Suprapubic skin (tissue), 4 donors: ENCODE results near the gene PPFIA4. TPM values are rescaled to one million over a fixed set of nuclear protein-coding genes. Genes with fewer than 3 reads are reported as not detected.

Source experiments
- DNase-seq, 2 donors: peaks; one replicate each; pipeline ENCODE4 v3.0.0-alpha.2; 2019; ENCODE audit warnings: low spot score in 2 of 2
- H3K27ac ChIP-seq: fragments of 200-600 bp; sonication (generic); one replicate; pipeline ENCODE4 v1.5.1; 2019
- H3K27me3 ChIP-seq: fragments of 200-600 bp; sonication (generic); one replicate; pipeline ENCODE4 v1.5.1; 2019
- H3K36me3 ChIP-seq: fragments of 200-600 bp; sonication (generic); one replicate; pipeline ENCODE4 v1.5.1; 2019
- H3K4me1 ChIP-seq: fragments of 200-600 bp; sonication (generic); one replicate; pipeline ENCODE4 v1.5.1; 2019
- H3K4me3 ChIP-seq: fragments of 200-600 bp; sonication (generic); one replicate; pipeline ENCODE4 v1.5.1; 2019; ENCODE audit warnings: mild to moderate bottlenecking
- H3K9me3 ChIP-seq: fragments of 200-600 bp; sonication (generic); one replicate; pipeline ENCODE4 v1.5.1; 2019
- EP300 ChIP-seq: sonication (generic); formaldehyde crosslinking; IDR thresholded peaks from one replicate; pipeline ENCODE4 v1.6.1; 2017; ENCODE audit warnings: antibody characterized with exemption
- POLR2A ChIP-seq, 2 donors: fragments of 450-650 bp; IDR thresholded peaks; one replicate each; pipeline ENCODE4 v1.6.1; 2017; ENCODE audit warnings: antibody characterized with exemption in 2 of 2, mild to moderate bottlenecking in 2 of 2, moderate library complexity in 2 of 2
- POLR2AphosphoS5 ChIP-seq, 3 donors: sonication (generic); formaldehyde crosslinking; IDR thresholded peaks; one replicate each; pipeline ENCODE4 v1.6.1; 2017; ENCODE audit warnings: antibody characterized with exemption in 3 of 3
- WGBS: methylation state at CpG from one replicate; pipeline ENCODE4 v1.1.5; 2018; 5-methylcytosine and 5-hydroxymethylcytosine counted together
- total RNA-seq, 4 donors: library from RNA; depleted of rRNA; stranded (reverse); fragments of >200 nt; gene quantifications; one replicate each; pipeline ENCODE4 v1.1.0, GENCODE V29; 2016
- TF ChIP-seq, protein P1 (sequence below), 2 donors: fragments of 200-600 bp in 1 of 2; fragments of 450-650 bp in 1 of 2; sonication (generic) in 1 of 2; IDR thresholded peaks; one replicate each; pipeline ENCODE4 v1.5.1; 2016 to 2019; ENCODE audit warnings: antibody characterized with exemption in 2 of 2, mild to moderate bottlenecking in 1 of 2, moderate library complexity in 1 of 2

PPFIA4 gene
- total RNA-seq, 4 donors from 2014 or later, result 0.26 to 38.7 (median 1.5) TPM

DNA sequence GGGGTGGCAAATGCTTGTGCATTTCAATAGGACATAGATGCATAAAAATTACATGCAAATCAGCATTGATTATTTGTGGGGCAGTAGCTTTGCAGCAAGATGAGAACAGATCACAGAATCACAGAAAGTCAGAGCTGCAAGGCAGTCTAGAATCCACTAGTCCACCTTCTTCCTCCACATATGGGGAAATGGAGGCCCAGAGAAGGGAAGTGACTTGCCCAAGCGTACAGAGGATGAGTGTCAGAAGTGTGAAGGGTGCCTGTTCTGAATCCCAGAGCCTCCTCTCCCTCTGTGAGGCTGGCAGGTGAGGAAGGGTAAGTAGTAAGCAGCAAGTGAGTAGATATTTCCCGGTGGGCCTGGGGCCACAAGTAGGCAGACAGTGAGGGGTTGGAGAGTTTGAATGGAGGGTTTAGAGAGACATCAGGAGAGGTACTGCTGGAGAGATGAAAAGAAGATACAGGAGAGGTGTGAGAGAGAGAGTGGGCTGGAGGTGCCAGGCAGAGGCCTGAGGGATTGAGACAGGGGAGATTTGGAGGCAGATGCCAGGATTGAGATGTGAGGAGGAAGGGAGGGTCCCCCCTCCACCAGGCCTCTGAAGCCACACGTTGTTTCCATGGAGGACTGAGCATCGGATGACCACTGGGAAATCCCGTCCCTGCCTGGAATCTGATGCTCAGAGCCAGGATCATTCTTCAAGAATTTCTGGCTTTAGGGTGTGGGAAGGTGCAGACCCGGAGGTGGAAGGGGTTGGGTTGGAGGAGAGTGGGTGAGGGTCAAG is 64.3 kb downstream of the PPFIA4 start:
- DNase-seq, result peak in 1 of 2 donors; percentile 55
- Histone ChIP-seq H3K36me3 (no peaks in the 10 kb centered on the region), H3K27ac (no peak overlapping the region), H3K27me3 (no peaks in the 10 kb centered on the region), H3K4me3 (no peak overlapping the region), H3K9me3 (peaks cover 12% of the 10 kb centered on the region), H3K4me1 (no peaks in the 10 kb centered on the region)
- TF ChIP-seq POLR2AphosphoS5 (IDR thresholded peaks at IDR 0.05) (no peak), EP300 (no peak), POLR2A (IDR thresholded peaks at IDR 0.05) (no peak)
- TF ChIP-seq, protein P1, sequence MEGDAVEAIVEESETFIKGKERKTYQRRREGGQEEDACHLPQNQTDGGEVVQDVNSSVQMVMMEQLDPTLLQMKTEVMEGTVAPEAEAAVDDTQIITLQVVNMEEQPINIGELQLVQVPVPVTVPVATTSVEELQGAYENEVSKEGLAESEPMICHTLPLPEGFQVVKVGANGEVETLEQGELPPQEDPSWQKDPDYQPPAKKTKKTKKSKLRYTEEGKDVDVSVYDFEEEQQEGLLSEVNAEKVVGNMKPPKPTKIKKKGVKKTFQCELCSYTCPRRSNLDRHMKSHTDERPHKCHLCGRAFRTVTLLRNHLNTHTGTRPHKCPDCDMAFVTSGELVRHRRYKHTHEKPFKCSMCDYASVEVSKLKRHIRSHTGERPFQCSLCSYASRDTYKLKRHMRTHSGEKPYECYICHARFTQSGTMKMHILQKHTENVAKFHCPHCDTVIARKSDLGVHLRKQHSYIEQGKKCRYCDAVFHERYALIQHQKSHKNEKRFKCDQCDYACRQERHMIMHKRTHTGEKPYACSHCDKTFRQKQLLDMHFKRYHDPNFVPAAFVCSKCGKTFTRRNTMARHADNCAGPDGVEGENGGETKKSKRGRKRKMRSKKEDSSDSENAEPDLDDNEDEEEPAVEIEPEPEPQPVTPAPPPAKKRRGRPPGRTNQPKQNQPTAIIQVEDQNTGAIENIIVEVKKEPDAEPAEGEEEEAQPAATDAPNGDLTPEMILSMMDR (IDR thresholded peaks at IDR 0.05), result no peak
- WGBS, result 72% methylated on average over 6 of the region's 6 CpGs

DNA sequence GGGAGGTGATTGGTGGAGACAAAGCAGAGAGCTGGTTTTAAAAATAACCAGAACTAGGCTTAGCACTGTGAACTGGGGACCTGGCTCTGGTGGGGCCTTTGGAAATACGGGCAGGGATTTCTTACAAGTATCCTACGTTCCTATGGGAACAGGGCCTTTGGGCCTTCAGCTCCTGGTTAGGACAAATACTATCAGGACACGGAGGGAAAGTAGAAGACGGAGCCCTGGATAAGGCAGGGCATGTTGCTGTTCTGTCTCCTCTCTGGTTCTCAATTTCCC is 64.8 kb downstream of the PPFIA4 start:
- Histone ChIP-seq H3K4me3 (no peak overlapping the region), H3K36me3 (no peaks in the 10 kb centered on the region), H3K27ac (no peak overlapping the region), H3K4me1 (no peaks in the 10 kb centered on the region), H3K27me3 (no peaks in the 10 kb centered on the region), H3K9me3 (peaks cover 13% of the 10 kb centered on the region)
- 80% methylated on average over 4 of the region's 4 CpGs for WGBS
- TF ChIP-seq POLR2A (IDR thresholded peaks at IDR 0.05) (no peak), EP300 (no peak), POLR2AphosphoS5 (IDR thresholded peaks at IDR 0.05) (no peak)
- TF ChIP-seq, protein P1 (IDR thresholded peaks at IDR 0.05), result no peak
- DNase-seq, result peak in 1 of 2 donors; percentile 34

DNA sequence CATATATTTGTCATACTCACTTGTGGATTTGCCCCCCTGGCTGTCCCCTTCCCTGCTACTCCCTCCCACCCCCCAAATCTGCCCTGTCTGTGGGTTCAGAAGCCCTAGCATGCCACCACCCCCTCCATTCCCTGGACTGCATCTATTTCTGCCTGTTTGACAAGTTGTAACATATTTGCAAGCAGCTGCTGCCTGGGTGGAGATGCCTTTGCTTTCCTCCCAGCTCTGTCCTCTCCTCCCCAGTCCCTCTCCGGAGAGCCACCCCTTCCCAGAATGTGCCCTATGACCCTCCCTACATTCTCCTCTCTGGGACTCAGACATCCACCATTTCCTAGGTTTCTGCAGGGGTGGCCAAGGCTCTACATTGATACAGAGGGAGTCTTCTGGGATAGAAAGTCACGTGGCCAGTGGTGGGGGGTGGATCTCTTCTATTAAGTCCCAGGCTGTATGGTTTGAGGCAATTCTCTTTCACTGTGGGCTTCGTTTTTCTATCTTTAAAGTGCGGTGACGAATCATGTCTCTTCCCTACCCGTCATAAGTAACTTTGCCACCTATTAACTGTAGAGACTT is 65.6 kb downstream of the PPFIA4 start:
- Histone ChIP-seq H3K27ac (no peak overlapping the region), H3K4me1 (no peaks in the 10 kb centered on the region), H3K4me3 (no peak overlapping the region), H3K36me3 (no peaks in the 10 kb centered on the region), H3K27me3 (no peaks in the 10 kb centered on the region), H3K9me3 (peaks cover 13% of the 10 kb centered on the region)
- TF ChIP-seq EP300 (no peak), POLR2A (IDR thresholded peaks at IDR 0.05) (no peak), POLR2AphosphoS5 (IDR thresholded peaks at IDR 0.05) (no peak)
- TF ChIP-seq, protein P1 (IDR thresholded peaks at IDR 0.05), result no peak
- 57% methylated on average over 6 of the region's 6 CpGs for WGBS
- peak in 1 of 2 donors; percentile 52 for DNase-seq

DNA sequence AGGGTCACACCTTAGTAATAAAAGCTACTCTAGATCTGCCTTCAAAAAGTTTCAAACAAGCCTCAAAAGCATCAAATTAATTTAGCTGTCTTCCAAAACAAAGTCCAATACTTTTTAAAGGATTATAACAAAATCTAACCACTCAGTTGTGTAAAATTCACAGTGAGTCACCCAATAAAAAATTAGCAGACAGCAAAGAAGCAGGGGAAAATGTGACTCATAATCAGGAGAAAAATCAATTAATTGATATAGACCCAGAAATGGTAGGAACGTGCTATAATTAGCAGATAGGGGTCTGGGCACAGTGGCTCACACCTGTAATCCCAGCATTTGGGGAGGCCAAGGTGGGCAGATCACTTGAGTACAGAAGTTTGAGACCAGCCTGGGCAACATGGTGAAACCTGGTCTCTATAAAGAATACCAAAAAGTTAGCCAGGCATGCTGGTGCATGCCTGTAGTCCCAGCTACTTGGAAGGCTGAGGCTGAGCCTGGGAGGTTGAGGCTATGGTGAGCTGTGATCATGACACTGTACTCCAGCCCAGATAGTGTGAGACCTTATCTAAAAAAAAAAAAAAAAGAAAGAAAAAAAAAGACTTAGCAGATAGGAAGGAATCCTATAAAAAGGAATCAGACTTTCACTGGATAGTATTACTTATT is 67.6 kb downstream of the PPFIA4 start:
- no peak for TF ChIP-seq POLR2A (IDR thresholded peaks at IDR 0.05)
- no peak for TF ChIP-seq POLR2AphosphoS5 (IDR thresholded peaks at IDR 0.05)
- TF ChIP-seq, protein P1 (IDR thresholded peaks at IDR 0.05), result no peak
- TF ChIP-seq EP300, result no peak
- no peak overlapping the region for H3K4me3 ChIP-seq
- WGBS, result 75% methylated on average over 1 of the region's 1 CpG
- H3K36me3 ChIP-seq, result no peaks in the 10 kb centered on the region
- DNase-seq, result peak in 1 of 2 donors; percentile 34
- H3K9me3 ChIP-seq, result peaks cover 13% of the 10 kb centered on the region
- H3K27me3 ChIP-seq, result no peaks in the 10 kb centered on the region
- no peaks in the 10 kb centered on the region for H3K4me1 ChIP-seq
- no peak overlapping the region for H3K27ac ChIP-seq

DNA sequence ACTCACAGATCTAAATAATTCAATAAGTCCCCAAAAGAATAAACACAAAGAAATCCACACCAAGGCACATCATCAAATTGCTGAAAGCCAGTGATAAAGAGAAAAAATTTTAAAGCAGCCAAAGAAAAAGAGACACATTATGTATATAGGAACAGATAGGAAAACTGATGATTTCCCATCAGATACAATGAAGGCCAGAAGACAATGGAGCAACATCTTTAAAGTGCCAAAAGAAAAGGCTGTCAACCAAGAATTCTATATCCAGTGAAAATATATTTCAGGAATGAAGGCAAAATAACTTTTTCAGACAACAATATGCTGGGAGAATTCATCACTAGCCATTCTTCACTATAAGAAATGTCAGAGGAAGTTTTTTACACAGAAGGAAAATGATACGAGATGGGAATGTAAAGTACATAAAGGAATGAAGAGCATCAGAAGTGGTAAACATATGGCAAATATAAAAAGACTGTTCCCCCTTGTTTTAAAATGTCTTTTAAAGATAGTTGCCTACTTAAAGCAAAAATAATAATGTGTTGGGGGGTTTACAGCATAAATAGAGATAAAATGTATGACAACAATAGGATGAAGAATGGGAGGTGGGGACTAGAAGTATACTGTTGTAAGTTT is 68.9 kb downstream of the PPFIA4 start:
- H3K27me3 ChIP-seq, result no peaks in the 10 kb centered on the region
- DNase-seq, result no peak
- no peaks in the 10 kb centered on the region for H3K36me3 ChIP-seq
- H3K4me1 ChIP-seq, result no peaks in the 10 kb centered on the region
- WGBS, result 90% methylated on average over 1 of the region's 1 CpG
- H3K4me3 ChIP-seq, result no peak overlapping the region
- H3K27ac ChIP-seq, result no peak overlapping the region
- peaks cover 13% of the 10 kb centered on the region for H3K9me3 ChIP-seq
- TF ChIP-seq POLR2AphosphoS5 (IDR thresholded peaks at IDR 0.05) (no peak), EP300 (no peak), POLR2A (IDR thresholded peaks at IDR 0.05) (no peak)
- TF ChIP-seq, protein P1 (IDR thresholded peaks at IDR 0.05), result no peak
